ENCODE data around the gene H6PD. TPM values are rescaled to one million over a fixed set of nuclear protein-coding genes. Genes with fewer than 3 reads are reported as not detected.
"Not testable (repeated sequence)": the region's sequence is repeated elsewhere in the genome, so short reads cannot be mapped to it uniquely, and the experiment has no call there.

H6PD gene
- total RNA-seq, 2 experiments from 2014 or later, result 9.7 to 10.2 TPM

GRCh38 chr1:9294405-9294773 lies 59.8 kb downstream of the H6PD start:
- DNase-seq (no peak), ATAC-seq (no peak)
- no peaks in the 10 kb centered on the region for H3K36me3 Mint-ChIP-seq (ENCODE audit: low read depth)
- POLR2A ChIA-PET, result no interaction called here
- CTCF ChIA-PET, result interaction anchor here (0.6 to 0.9 kb wide), 2 partner anchors 161 to 162 kb away, joined by 3 to 4 read pairs; no protein-coding TSS in a partner anchor
- H3K27me3 Mint-ChIP-seq (ENCODE audit: low read depth), result peaks cover 11% of the 10 kb centered on the region
- H3K4me3 Mint-ChIP-seq, result no peak overlapping the region
- no peak overlapping the region for H3K27ac Mint-ChIP-seq
- H3K4me1 Mint-ChIP-seq (ENCODE audit: low read depth), result no peaks in the 10 kb centered on the region
- H3K9me3 Mint-ChIP-seq (ENCODE audit: insufficient read depth), result no peaks in the 10 kb centered on the region

GRCh38 chr1:9294910-9295636 lies 60.5 kb downstream of the H6PD start:
- Mint-ChIP-seq H3K27ac (no peak overlapping the region), H3K9me3 (ENCODE audit: insufficient read depth) (no peaks in the 10 kb centered on the region)
- POLR2A ChIA-PET, result interaction anchor here (0.6 kb wide), 1 partner anchor 113 kb away, joined by 3 read pairs; no protein-coding TSS in a partner anchor

DNA sequence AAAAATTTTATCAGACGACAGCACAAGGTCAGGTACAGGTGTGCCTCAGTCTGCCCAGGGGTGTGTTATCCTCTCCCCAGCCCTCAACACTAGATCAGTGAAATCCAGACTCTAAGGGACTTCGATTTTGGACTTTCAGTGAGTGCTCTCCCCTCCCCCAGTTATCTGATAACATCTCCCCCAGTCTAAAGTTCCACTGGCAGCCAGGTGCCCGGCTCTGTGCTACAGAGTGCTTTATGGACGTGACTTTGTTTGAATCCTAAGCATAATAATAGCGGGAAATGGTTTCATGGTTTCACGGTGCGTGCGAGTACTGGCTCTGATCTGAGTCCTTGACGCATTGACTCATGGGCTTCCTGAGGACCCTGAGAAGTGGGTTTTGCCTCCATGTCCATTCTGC lies 61.3 kb downstream of the H6PD start:
- DNase-seq (no peak), ATAC-seq (no peak)
- H3K27me3 Mint-ChIP-seq (ENCODE audit: low read depth), result peaks cover 11% of the 10 kb centered on the region
- POLR2A ChIA-PET, result no interaction called here
- no peaks in the 10 kb centered on the region for H3K36me3 Mint-ChIP-seq (ENCODE audit: low read depth)
- CTCF ChIA-PET, result interaction anchor here (0.6 kb wide), 1 partner anchor 76 kb away, joined by 3 read pairs; no protein-coding TSS in a partner anchor
- H3K9me3 Mint-ChIP-seq (ENCODE audit: insufficient read depth), result no peaks in the 10 kb centered on the region
- H3K4me1 Mint-ChIP-seq (ENCODE audit: low read depth), result peaks cover 6% of the 10 kb centered on the region
- no peak overlapping the region for H3K27ac Mint-ChIP-seq
- H3K4me3 Mint-ChIP-seq, result no peak overlapping the region

More at GRCh38 chr1:9294910-9295636, 60.5 kb downstream of the H6PD start:
- no peaks in the 10 kb centered on the region for H3K4me1 Mint-ChIP-seq (ENCODE audit: low read depth)
- CTCF ChIA-PET, result interaction anchor here (0.6 to 0.9 kb wide), 2 partner anchors 160 to 161 kb away, joined by 3 to 4 read pairs; no protein-coding TSS in a partner anchor
- no peak overlapping the region for H3K4me3 Mint-ChIP-seq
- DNase-seq (peak; percentile 40), ATAC-seq (peak; percentile 24)
- H3K27me3 Mint-ChIP-seq (ENCODE audit: low read depth), result peaks cover 11% of the 10 kb centered on the region
- no peaks in the 10 kb centered on the region for H3K36me3 Mint-ChIP-seq (ENCODE audit: low read depth)

DNA sequence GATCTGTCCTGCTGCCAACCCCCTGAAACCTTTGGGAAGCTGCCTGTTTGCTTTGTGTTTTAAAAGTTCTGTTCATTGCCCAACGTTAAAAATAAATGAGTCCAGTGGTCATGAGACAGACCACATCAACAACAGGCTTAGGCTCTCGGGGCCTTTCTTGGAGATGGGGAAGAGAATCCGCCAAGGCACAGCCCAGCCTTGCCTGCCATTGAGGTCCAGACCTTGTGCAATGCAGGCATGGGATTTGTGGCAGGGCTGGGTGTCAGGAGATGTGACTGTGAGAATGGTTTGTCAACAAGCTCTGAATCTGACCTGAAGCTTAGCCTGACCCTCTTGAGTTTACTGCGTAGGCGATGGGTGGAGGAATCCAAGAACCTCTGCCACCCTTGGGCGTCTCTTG lies 62.3 kb downstream of the H6PD start:
- H3K27ac Mint-ChIP-seq, result no peak overlapping the region
- H3K36me3 Mint-ChIP-seq (ENCODE audit: low read depth), result no peaks in the 10 kb centered on the region
- ChIA-PET CTCF (interaction anchor here (1.4 to 1.7 kb wide), 2 partner anchors 8 to 194 kb away, joined by 5 read pairs; no protein-coding TSS in a partner anchor), POLR2A (no interaction called here)
- no peak overlapping the region for H3K4me3 Mint-ChIP-seq
- H3K27me3 Mint-ChIP-seq (ENCODE audit: low read depth), result peaks cover 6% of the 10 kb centered on the region
- DNase-seq (no peak), ATAC-seq (no peak)
- peaks cover 7% of the 10 kb centered on the region for H3K4me1 Mint-ChIP-seq (ENCODE audit: low read depth)
- no peaks in the 10 kb centered on the region for H3K9me3 Mint-ChIP-seq (ENCODE audit: insufficient read depth)

- no peak for ATAC-seq
- ChIA-PET CTCF (interaction anchor here (1.4 to 1.7 kb wide), 2 partner anchors 9 to 193 kb away, joined by 5 read pairs; no protein-coding TSS in a partner anchor), POLR2A (no interaction called here)
- H3K4me3 Mint-ChIP-seq, result no peak overlapping the region
- H3K27ac Mint-ChIP-seq, result no peak overlapping the region
- H3K4me1 Mint-ChIP-seq (ENCODE audit: low read depth), result peaks cover 7% of the 10 kb centered on the region
- H3K9me3 Mint-ChIP-seq (ENCODE audit: insufficient read depth), result no peaks in the 10 kb centered on the region
- no peak for DNase-seq
- H3K27me3 Mint-ChIP-seq (ENCODE audit: low read depth), result peaks cover 6% of the 10 kb centered on the region
- no peaks in the 10 kb centered on the region for H3K36me3 Mint-ChIP-seq (ENCODE audit: low read depth)
Observed at GRCh38 chr1:9297831-9298230, 63.3 kb downstream of the H6PD start.

DNA sequence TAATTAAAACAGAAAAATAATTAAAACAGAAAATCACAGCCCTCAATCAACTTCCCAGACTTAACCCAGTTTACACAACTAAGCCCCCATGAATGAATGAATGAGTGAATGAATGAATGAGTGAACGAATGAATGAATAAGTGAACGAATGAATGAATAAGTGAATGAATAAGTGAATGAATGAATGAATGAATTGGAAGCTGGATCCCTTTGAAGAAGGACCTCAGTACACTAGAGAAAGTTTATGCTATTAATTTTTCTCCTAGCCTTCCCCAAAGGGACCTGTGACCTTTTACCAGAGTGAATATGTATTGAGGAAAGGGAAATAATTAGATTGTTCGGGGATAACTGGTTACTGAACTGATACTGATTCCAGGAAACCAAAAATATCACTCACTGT lies 63.7 kb downstream of the H6PD start:
- POLR2A ChIA-PET, result no interaction called here
- H3K27me3 Mint-ChIP-seq (ENCODE audit: low read depth), result peaks cover 6% of the 10 kb centered on the region
- no peak overlapping the region for H3K4me3 Mint-ChIP-seq
- no peak for ATAC-seq
- CTCF ChIA-PET, result interaction anchor here (1.0 to 1.7 kb wide), 2 partner anchors 9 to 193 kb away, joined by 3 to 5 read pairs; no protein-coding TSS in a partner anchor
- no peak for DNase-seq
- no peak overlapping the region for H3K27ac Mint-ChIP-seq
- peaks cover 7% of the 10 kb centered on the region for H3K4me1 Mint-ChIP-seq (ENCODE audit: low read depth)
- no peaks in the 10 kb centered on the region for H3K9me3 Mint-ChIP-seq (ENCODE audit: insufficient read depth)
- H3K36me3 Mint-ChIP-seq (ENCODE audit: low read depth), result no peaks in the 10 kb centered on the region

GRCh38 chr1:9299571-9300541 lies 65.3 kb downstream of the H6PD start:
- not testable (repeated sequence) for H3K27ac Mint-ChIP-seq

DNA sequence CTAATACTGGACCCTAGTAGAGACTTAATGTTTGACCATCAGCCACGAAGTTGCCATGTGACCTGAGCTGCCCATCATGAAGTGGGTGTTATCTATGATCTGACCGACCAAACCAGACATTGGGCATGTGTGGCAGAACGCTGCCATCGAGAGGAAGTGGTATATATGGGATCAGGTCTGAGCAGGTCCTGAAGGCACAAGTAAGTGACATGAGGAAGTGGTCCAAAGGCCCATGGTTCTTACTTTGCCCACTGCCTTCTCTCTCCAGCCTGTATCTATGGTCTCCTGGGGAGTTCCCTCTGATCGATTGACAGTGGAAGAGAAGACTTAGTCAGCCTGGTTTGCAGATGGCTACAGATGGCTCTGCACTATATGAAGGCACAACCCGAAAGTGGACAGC lies 66.0 kb downstream of the H6PD start:
- POLR2A ChIA-PET, result no interaction called here
- H3K4me1 Mint-ChIP-seq (ENCODE audit: low read depth), result peaks cover 7% of the 10 kb centered on the region
- H3K27ac Mint-ChIP-seq, result no peak overlapping the region
- ATAC-seq (no peak), DNase-seq (no peak)
- CTCF ChIA-PET, result no interaction called here
- no peak overlapping the region for H3K4me3 Mint-ChIP-seq
- H3K27me3 Mint-ChIP-seq (ENCODE audit: low read depth), result peaks cover 2% of the 10 kb centered on the region
- H3K36me3 Mint-ChIP-seq (ENCODE audit: low read depth), result no peaks in the 10 kb centered on the region
- no peaks in the 10 kb centered on the region for H3K9me3 Mint-ChIP-seq (ENCODE audit: insufficient read depth)

More at GRCh38 chr1:9299571-9300541, 65.3 kb downstream of the H6PD start:
- H3K9me3 Mint-ChIP-seq (ENCODE audit: insufficient read depth); DNase-seq; H3K4me1 Mint-ChIP-seq (ENCODE audit: low read depth); H3K36me3 Mint-ChIP-seq (ENCODE audit: low read depth); CTCF ChIA-PET; H3K4me3 Mint-ChIP-seq; H3K27me3 Mint-ChIP-seq (ENCODE audit: low read depth); POLR2A ChIA-PET; ATAC-seq: not testable (repeated sequence)

DNA sequence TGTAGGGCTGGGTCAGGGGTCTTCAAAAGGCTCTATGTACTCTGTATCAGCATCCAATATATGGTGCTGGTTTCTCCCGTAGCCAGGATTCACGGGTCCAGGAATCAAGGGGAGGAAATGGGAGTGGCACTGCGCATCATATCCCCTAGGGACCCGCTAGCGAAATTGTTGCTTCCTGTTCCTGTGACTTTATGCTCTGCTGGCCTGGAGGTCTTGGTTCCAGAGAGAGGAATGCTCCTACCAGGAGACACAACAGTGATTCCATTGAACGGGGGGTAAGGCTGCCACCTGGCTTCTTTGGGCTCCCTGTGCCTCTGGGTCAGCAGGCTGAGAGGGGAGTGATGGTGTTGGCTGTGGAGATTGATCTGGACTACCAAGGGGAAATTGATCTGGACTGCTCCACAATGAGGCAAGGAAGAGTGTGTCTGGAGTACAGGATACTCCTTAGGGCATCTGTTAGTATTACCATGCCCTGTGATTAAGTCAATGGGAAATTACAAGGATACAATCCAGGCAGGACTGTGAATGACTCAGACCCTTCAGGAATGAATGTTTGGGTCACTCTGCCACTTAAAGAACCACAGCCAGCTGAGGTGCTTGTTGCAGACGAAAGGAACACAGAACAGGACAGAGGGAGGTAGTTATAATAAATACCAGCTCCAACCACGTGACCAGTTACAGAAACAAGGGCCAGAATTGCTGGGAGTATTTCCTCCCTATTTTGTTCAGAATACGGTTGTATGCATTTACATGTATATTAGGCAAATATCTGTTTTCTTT lies 68.4 kb downstream of the H6PD start:
- Mint-ChIP-seq H3K27me3 (ENCODE audit: low read depth) (no peaks in the 10 kb centered on the region), H3K36me3 (ENCODE audit: low read depth) (no peaks in the 10 kb centered on the region), H3K27ac (no peak overlapping the region), H3K9me3 (ENCODE audit: insufficient read depth) (no peaks in the 10 kb centered on the region), H3K4me1 (ENCODE audit: low read depth) (peaks cover 7% of the 10 kb centered on the region), H3K4me3 (no peak overlapping the region)
- ATAC-seq, result no peak
- CTCF ChIA-PET, result no interaction called here
- POLR2A ChIA-PET, result no interaction called here
- no peak for DNase-seq

GRCh38 chr1:9303916-9304315 lies 69.3 kb downstream of the H6PD start:
- DNase-seq (no peak), ATAC-seq (no peak)
- Mint-ChIP-seq H3K4me3 (no peak overlapping the region), H3K4me1 (ENCODE audit: low read depth) (peaks cover 7% of the 10 kb centered on the region), H3K27me3 (ENCODE audit: low read depth) (no peaks in the 10 kb centered on the region), H3K36me3 (ENCODE audit: low read depth) (no peaks in the 10 kb centered on the region), H3K27ac (no peak overlapping the region), H3K9me3 (ENCODE audit: insufficient read depth) (no peaks in the 10 kb centered on the region)
- ChIA-PET CTCF (no interaction called here), POLR2A (no interaction called here)

- Mint-ChIP-seq H3K36me3 (ENCODE audit: low read depth) (no peaks in the 10 kb centered on the region), H3K4me3 (no peak overlapping the region), H3K4me1 (ENCODE audit: low read depth) (peaks cover 7% of the 10 kb centered on the region), H3K9me3 (ENCODE audit: insufficient read depth) (no peaks in the 10 kb centered on the region), H3K27me3 (ENCODE audit: low read depth) (no peaks in the 10 kb centered on the region), H3K27ac (no peak overlapping the region)
- ChIA-PET CTCF (no interaction called here), POLR2A (no interaction called here)
- DNase-seq, result no peak
- ATAC-seq, result no peak
Observed at GRCh38 chr1:9305216-9305615, 70.6 kb downstream of the H6PD start.

Data from activated CD8-positive, alpha-beta T cell treated with anti-CD3 and anti-CD28 coated beads, Interleukin-2, amount 10 ng/mL, durations not matched to agents 7 days and 5 days (primary cell).